ENCODE results near the gene LSAMP. TPM values are rescaled to one million over a fixed set of nuclear protein-coding genes. Genes with fewer than 3 reads are reported as not detected.
A peak's percentile ranks its signal among the peaks of the same experiment; 100 is the strongest.

LSAMP gene
- total RNA-seq, 1 experiment from 2014 or later: 5.7 TPM

- peak overlapping the region; percentile 90 for H3K4me3 Mint-ChIP-seq
- no peaks in the 10 kb centered on the region for H3K27me3 Mint-ChIP-seq (ENCODE audit: low read depth)
- ChIA-PET POLR2A (no interaction called here), CTCF (interaction anchor here (0.6 to 2.6 kb wide), 57 partner anchors 10 to 1135 kb away, joined by 3 to 30 read pairs (median 4); partner anchors contain the start of genes GAP43 and ZBTB20)
- no peak for ATAC-seq
- H3K36me3 Mint-ChIP-seq: 0 out of 2 replicates have a peak, but pooled peaks cover 4% of the 10 kb centered on the region
- DNase-seq (ENCODE audit: low spot score): no peak
- H3K27ac Mint-ChIP-seq: peak overlapping the region; percentile 51
- H3K4me1 Mint-ChIP-seq: peaks cover 14% of the 10 kb centered on the region
- TF ChIP-seq RORB (CRISPR knock-in tag; IDR thresholded peaks at IDR 0.05) (no peak), CTCF (IDR thresholded peaks at IDR 0.05) (peak; percentile 18; the same call in 1 of the 2 replicates)
- 0 out of 2 replicates have a peak, but pooled peaks cover 4% of the 10 kb centered on the region for H3K9me3 Mint-ChIP-seq
Measured at GRCh38 chr3:115784739-115785536, 660.3 kb downstream of the LSAMP start.

DNA sequence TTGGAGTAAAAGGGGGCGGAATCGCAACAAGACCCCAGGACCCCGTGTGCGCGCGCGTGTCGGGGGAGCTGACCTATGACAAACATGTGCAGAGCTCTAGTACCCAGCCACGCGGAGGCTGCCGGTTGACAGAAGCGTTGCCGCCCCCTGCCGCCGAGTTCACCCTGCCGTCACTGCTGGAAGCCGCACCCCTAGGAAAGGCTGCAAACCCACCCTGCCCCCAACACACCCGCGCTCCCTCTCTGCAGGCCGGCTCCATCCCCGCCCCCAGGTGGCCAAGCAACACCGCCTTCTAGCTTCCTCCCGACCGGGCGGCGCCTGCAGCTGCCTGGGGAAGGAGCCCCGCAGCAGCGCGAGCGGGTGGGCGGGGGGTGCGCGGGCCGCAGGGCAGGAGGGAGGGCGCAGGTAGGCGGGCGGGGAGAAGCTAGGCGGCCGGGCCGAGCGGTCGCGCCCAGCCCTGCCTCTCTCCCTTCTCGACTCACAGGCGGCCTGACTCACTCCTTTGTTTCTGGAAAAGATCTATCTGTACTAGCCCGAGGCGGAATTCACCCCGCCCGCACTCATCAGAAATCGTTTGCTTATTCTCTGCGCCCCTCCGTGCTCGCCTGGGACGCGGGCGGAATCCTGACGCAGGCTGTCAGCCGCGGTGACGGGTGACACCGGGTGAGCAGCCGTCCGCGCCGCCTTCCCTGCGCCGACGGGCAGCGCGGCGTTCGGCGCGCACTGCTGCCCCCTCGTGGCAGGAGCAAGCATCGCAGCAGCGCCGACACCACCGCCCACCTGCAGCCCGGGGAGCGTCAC is 661.1 kb downstream of the LSAMP start:
- H3K36me3 Mint-ChIP-seq: 0 out of 2 replicates have a peak, but pooled peaks cover 4% of the 10 kb centered on the region
- H3K4me1 Mint-ChIP-seq: peaks cover 14% of the 10 kb centered on the region
- POLR2A ChIA-PET: interaction anchor here (0.6 kb wide), 1 partner anchor 463 kb away, joined by 3 read pairs; no protein-coding TSS in a partner anchor
- CTCF ChIA-PET: interaction anchor here (0.6 to 2.6 kb wide), 67 partner anchors 9 to 1135 kb away, joined by 3 to 30 read pairs (median 4); partner anchors contain the start of genes GAP43 and ZBTB20
- DNase-seq (ENCODE audit: low spot score) (peak; percentile 86), ATAC-seq (peak; percentile 87)
- H3K27me3 Mint-ChIP-seq (ENCODE audit: low read depth): no peaks in the 10 kb centered on the region
- H3K27ac Mint-ChIP-seq: peak overlapping the region; percentile 51; the same call in 1 of the 2 replicates
- H3K4me3 Mint-ChIP-seq: peak overlapping the region; percentile 90
- 0 out of 2 replicates have a peak, but pooled peaks cover 4% of the 10 kb centered on the region for H3K9me3 Mint-ChIP-seq
- TF ChIP-seq FOXP4 (CRISPR knock-in tag; IDR thresholded peaks at IDR 0.05) (0 out of 2 replicates have a peak, but pooled peaks have one; percentile 13), ZNF425 (CRISPR knock-in tag; conservative IDR thresholded peaks at IDR 0.05) (no peak), SMAD3 (CRISPR knock-in tag; IDR thresholded peaks at IDR 0.05; ENCODE audit: borderline replicate concordance) (peak; percentile 6; the same call in 1 of the 2 replicates), ZNF281 (CRISPR knock-in tag; IDR thresholded peaks at IDR 0.05) (peak; percentile 87), KAT7 (CRISPR knock-in tag; IDR thresholded peaks at IDR 0.05; ENCODE audit: borderline replicate concordance) (peak; percentile 88; the same call in 1 of the 2 replicates), E2F1 (CRISPR knock-in tag; IDR thresholded peaks at IDR 0.05) (no peak), CREM (CRISPR knock-in tag; IDR thresholded peaks at IDR 0.05) (peak; percentile 75; the same call in 1 of the 2 replicates), GABPB1 (CRISPR knock-in tag; IDR thresholded peaks at IDR 0.05) (peak; percentile 17; the same call in 1 of the 2 replicates), ZNF423 (CRISPR knock-in tag; IDR thresholded peaks at IDR 0.05) (peak; percentile 74), CTCF (IDR thresholded peaks at IDR 0.05) (peak; percentile 97), FOXK1 (CRISPR knock-in tag; IDR thresholded peaks at IDR 0.05) (peak; percentile 52; the same call in 1 of the 2 replicates)
- TF ChIP-seq, protein P1, sequence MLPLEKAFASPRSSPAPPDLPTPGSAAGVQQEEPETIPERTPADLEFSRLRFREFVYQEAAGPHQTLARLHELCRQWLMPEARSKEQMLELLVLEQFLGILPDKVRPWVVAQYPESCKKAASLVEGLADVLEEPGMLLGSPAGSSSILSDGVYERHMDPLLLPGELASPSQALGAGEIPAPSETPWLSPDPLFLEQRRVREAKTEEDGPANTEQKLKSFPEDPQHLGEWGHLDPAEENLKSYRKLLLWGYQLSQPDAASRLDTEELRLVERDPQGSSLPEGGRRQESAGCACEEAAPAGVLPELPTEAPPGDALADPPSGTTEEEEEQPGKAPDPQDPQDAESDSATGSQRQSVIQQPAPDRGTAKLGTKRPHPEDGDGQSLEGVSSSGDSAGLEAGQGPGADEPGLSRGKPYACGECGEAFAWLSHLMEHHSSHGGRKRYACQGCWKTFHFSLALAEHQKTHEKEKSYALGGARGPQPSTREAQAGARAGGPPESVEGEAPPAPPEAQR (CRISPR knock-in tag; IDR thresholded peaks at IDR 0.05): 0 out of 2 replicates have a peak, but pooled peaks have one; percentile 32
- TF ChIP-seq, protein P2, sequence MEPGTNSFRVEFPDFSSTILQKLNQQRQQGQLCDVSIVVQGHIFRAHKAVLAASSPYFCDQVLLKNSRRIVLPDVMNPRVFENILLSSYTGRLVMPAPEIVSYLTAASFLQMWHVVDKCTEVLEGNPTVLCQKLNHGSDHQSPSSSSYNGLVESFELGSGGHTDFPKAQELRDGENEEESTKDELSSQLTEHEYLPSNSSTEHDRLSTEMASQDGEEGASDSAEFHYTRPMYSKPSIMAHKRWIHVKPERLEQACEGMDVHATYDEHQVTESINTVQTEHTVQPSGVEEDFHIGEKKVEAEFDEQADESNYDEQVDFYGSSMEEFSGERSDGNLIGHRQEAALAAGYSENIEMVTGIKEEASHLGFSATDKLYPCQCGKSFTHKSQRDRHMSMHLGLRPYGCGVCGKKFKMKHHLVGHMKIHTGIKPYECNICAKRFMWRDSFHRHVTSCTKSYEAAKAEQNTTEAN (CRISPR knock-in tag; IDR thresholded peaks at IDR 0.05): no peak; the same call in 1 of the 2 replicates
